Fibroblast of lung (primary cell): ENCODE measurements around the gene CNST. TPM values are rescaled to one million over a fixed set of nuclear protein-coding genes. Genes with fewer than 3 reads are reported as not detected.

Source experiments
- DNase-seq, 2 donors: peaks; one replicate each; pipeline versions ENCODE4 v3.0.0 to v3.0.0-alpha.2; 2010; ENCODE audit warnings: low read depth in 2 of 2
- H2AFZ ChIP-seq: 2 replicates; pipeline ENCODE4 v1.5.1; 2012; ENCODE audit warnings: low read length, control low read depth, inconsistent platforms
- H3K27ac ChIP-seq: 2 replicates; pipeline ENCODE4 v1.5.1; 2011; ENCODE audit warnings: low read length, control low read depth; ENCODE audit not compliant: insufficient read depth
- H3K27me3 ChIP-seq: 2 replicates; pipeline ENCODE4 v1.5.1; 2011; ENCODE audit warnings: mild to moderate bottlenecking, low read length; ENCODE audit not compliant: control insufficient read depth, insufficient read depth
- H3K36me3 ChIP-seq: 2 replicates; pipeline ENCODE4 v1.5.1; 2011; ENCODE audit warnings: low read length; ENCODE audit not compliant: control insufficient read depth, insufficient read depth
- H3K4me1 ChIP-seq: 2 replicates; pipeline ENCODE4 v1.5.1; 2011; ENCODE audit warnings: low read length; ENCODE audit not compliant: control insufficient read depth, insufficient read depth; ENCODE audit errors: extremely low read depth
- H3K4me2 ChIP-seq: 2 replicates; pipeline ENCODE4 v1.5.1; 2011; ENCODE audit warnings: low read length, control low read depth; ENCODE audit not compliant: insufficient read depth; ENCODE audit errors: extremely low read depth
- H3K4me3 ChIP-seq, 4 experiments: fragments of 200-600 bp in 1 of 4; sonication (generic) in 1 of 4; replicated peaks in 1 of 4; 2 replicates each; pipeline ENCODE4 v1.5.1; 2011 to 2016; ENCODE audit warnings: low read length in 4 of 4, low read depth in 3 of 4, mild to moderate bottlenecking in 3 of 4, control low read depth in 2 of 4, inconsistent platforms in 1 of 4, mixed read lengths in 1 of 4; ENCODE audit not compliant: insufficient read depth in 1 of 4; ENCODE audit errors: control extremely low read depth in 1 of 4
- H3K79me2 ChIP-seq: 2 replicates; pipeline ENCODE4 v1.5.1; 2012; ENCODE audit warnings: mild to moderate bottlenecking, low read length, inconsistent platforms; ENCODE audit not compliant: control insufficient read depth, insufficient read depth
- H3K9ac ChIP-seq: 2 replicates; pipeline ENCODE4 v1.5.1; 2011; ENCODE audit warnings: mild to moderate bottlenecking, low read length, control low read depth; ENCODE audit not compliant: insufficient read depth
- H3K9me3 ChIP-seq: 2 replicates; pipeline ENCODE4 v1.5.1; 2012; ENCODE audit warnings: low read depth, low read length; ENCODE audit not compliant: control insufficient read depth, insufficient read depth
- H4K20me1 ChIP-seq: 2 replicates; pipeline ENCODE4 v1.5.1; 2011; ENCODE audit warnings: low read length; ENCODE audit not compliant: control insufficient read depth, insufficient read depth; ENCODE audit errors: extremely low read depth
- EZH2 ChIP-seq: IDR thresholded peaks from 2 replicates; pipeline ENCODE4 v1.5.1; 2012; ENCODE audit warnings: low read length, control low read depth, mild to moderate bottlenecking; ENCODE audit errors: missing control alignments
- polyA plus RNA-seq, 2 donors: library from polyadenylated mRNA; depleted of rRNA in 1 of 2; stranded (reverse) in 1 of 2; unstranded in 1 of 2; fragments of >200 nt; gene quantifications; 2 replicates each; pipeline ENCODE4 v1.2.1, GENCODE V29; 2011 to 2012; ENCODE audit warnings: missing spikeins in 1 of 2
- total RNA-seq: library from RNA; depleted of rRNA; stranded (reverse); fragments of >200 nt; gene quantifications from 2 replicates; pipeline ENCODE4 v1.2.1, GENCODE V29; 2014
- TF ChIP-seq, protein P1 (sequence below), 2 donors: IDR thresholded peaks in 1 of 2; conservative IDR thresholded peaks in 1 of 2; 1 replicate in 1 of 2; 2 replicates in 1 of 2; pipeline ENCODE4 v1.5.1; 2011 to 2012; ENCODE audit warnings: low read length in 2 of 2, control low read depth in 1 of 2, inconsistent platforms in 1 of 2, low read depth in 1 of 2, mild to moderate bottlenecking in 1 of 2

CNST gene
- total and polyA plus RNA-seq, 2 donors (not counting 1 experiment from before 2014, with no cell fraction given), result 26.9 to 33.9 TPM

- TF ChIP-seq, protein P1, sequence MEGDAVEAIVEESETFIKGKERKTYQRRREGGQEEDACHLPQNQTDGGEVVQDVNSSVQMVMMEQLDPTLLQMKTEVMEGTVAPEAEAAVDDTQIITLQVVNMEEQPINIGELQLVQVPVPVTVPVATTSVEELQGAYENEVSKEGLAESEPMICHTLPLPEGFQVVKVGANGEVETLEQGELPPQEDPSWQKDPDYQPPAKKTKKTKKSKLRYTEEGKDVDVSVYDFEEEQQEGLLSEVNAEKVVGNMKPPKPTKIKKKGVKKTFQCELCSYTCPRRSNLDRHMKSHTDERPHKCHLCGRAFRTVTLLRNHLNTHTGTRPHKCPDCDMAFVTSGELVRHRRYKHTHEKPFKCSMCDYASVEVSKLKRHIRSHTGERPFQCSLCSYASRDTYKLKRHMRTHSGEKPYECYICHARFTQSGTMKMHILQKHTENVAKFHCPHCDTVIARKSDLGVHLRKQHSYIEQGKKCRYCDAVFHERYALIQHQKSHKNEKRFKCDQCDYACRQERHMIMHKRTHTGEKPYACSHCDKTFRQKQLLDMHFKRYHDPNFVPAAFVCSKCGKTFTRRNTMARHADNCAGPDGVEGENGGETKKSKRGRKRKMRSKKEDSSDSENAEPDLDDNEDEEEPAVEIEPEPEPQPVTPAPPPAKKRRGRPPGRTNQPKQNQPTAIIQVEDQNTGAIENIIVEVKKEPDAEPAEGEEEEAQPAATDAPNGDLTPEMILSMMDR (conservative IDR thresholded peaks at IDR 0.05 in 1 of 2, IDR thresholded peaks at IDR 0.05 in 1 of 2; ENCODE audit: low read depth in 1 of 2, low read length in 2 of 2), result no peak
- no peak for TF ChIP-seq EZH2
- H2AFZ ChIP-seq, result no peak overlapping the region
- DNase-seq, result no peak
- H3K4me3 ChIP-seq, result no peak overlapping the region
- no peaks in the 10 kb centered on the region for H3K27me3 ChIP-seq
- H3K9ac ChIP-seq, result no peak overlapping the region
- H3K9me3 ChIP-seq, result no peaks in the 10 kb centered on the region
- peaks cover 29% of the 10 kb centered on the region for H3K79me2 ChIP-seq
- H3K27ac ChIP-seq, result no peak overlapping the region
- H3K36me3 ChIP-seq, result no peaks in the 10 kb centered on the region
- H3K4me1 ChIP-seq, result peaks cover 4% of the 10 kb centered on the region
- no peaks in the 10 kb centered on the region for H4K20me1 ChIP-seq
- H3K4me2 ChIP-seq, result no peak overlapping the region
Measured at GRCh38 chr1:246618240-246618808, 52.1 kb downstream of the CNST start.

DNA sequence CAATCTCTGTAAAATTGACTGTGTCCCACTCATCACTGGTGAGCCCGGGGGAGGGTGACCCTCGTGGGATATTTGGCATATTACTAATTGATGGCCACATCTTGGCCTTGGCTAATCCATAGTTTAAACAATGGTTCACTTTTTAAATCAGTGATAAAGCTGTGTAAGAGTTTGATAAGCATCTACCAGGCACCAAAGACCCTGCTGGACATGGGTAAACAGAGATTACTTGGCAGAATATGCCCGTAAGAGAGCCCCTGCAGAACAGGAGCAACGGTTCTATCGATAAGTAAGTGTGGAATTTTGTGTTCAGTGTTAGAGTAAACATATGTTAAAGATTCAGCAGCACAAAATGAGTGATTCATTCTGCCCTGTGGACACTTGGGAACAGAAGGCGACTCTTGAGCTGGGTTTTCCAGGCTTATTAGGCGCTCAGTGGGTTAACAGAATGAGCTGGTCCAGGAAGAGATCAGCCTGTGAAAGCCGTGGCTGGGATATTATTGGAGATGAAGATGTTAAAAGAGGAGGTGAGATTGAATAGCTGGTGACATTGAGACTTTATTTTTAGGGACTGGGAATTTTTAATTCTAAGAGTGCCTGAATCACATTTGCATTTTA, 55.9 kb downstream of the CNST start:
- Histone ChIP-seq H3K4me1 (peaks cover 4% of the 10 kb centered on the region), H3K36me3 (peaks cover 2% of the 10 kb centered on the region), H4K20me1 (no peaks in the 10 kb centered on the region), H3K4me2 (no peak overlapping the region), H3K27ac (no peak overlapping the region), H3K9me3 (no peaks in the 10 kb centered on the region), H3K9ac (no peak overlapping the region), H3K4me3 (no peak overlapping the region), H3K27me3 (no peaks in the 10 kb centered on the region), H2AFZ (no peak overlapping the region), H3K79me2 (peaks cover 20% of the 10 kb centered on the region)
- TF ChIP-seq, protein P1 (conservative IDR thresholded peaks at IDR 0.05 in 1 of 2, IDR thresholded peaks at IDR 0.05 in 1 of 2; ENCODE audit: low read depth in 1 of 2, low read length in 2 of 2), result no peak
- no peak for TF ChIP-seq EZH2
- DNase-seq, result peak; percentile 23 to 24

DNA sequence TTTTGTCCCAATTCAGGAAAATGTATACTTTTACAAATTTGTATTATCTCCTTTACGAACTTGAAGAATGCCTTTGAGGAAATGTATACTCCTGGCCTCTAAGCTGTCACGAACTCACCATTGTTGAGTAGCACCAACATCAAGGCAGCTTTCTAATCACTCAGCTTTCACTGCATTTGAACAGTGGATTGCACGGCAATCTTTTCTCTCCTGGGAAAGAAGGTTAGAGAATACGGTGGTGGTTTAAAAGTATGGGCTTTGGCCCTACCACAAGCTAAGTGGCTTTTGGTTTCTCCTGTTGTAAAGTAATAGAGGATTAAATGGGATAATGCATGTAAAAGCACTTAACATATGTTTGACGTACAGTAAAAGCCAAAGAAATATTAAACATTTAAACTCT, 57.8 kb downstream of the CNST start:
- H3K27me3 ChIP-seq, result no peaks in the 10 kb centered on the region
- DNase-seq, result no peak
- peaks cover 4% of the 10 kb centered on the region for H3K4me1 ChIP-seq
- H3K4me2 ChIP-seq, result no peak overlapping the region
- H3K9me3 ChIP-seq, result no peaks in the 10 kb centered on the region
- peaks cover 7% of the 10 kb centered on the region for H3K79me2 ChIP-seq
- no peak overlapping the region for H2AFZ ChIP-seq
- H3K4me3 ChIP-seq, result no peak overlapping the region
- H3K36me3 ChIP-seq, result peaks cover 4% of the 10 kb centered on the region
- no peak for TF ChIP-seq EZH2
- TF ChIP-seq, protein P1 (conservative IDR thresholded peaks at IDR 0.05 in 1 of 2, IDR thresholded peaks at IDR 0.05 in 1 of 2; ENCODE audit: low read depth in 1 of 2, low read length in 2 of 2), result no peak
- no peaks in the 10 kb centered on the region for H4K20me1 ChIP-seq
- H3K27ac ChIP-seq, result no peak overlapping the region
- no peak overlapping the region for H3K9ac ChIP-seq
